Left ventricle myocardium inferior (tissue), 1 donor: ENCODE data around the gene ALKBH8. TPM values are rescaled to one million over a fixed set of nuclear protein-coding genes. Genes with fewer than 3 reads are reported as not detected.
A peak's percentile ranks its signal among the peaks of the same experiment; 100 is the strongest.

Experiments used
- DNase-seq: peaks from one replicate; pipeline ENCODE4 v3.0.0-alpha.2; 2020
- H3K27ac ChIP-seq: fragments of 200-600 bp; replicated peaks from 2 replicates; pipeline ENCODE4 v1.8.0; 2021
- H3K27me3 ChIP-seq: fragments of 200-600 bp; 2 replicates; pipeline ENCODE4 v1.8.0; 2021; ENCODE audit warnings: low read depth
- H3K36me3 ChIP-seq: fragments of 200-600 bp; 2 replicates; pipeline ENCODE4 v1.8.0; 2021
- H3K4me1 ChIP-seq: fragments of 200-600 bp; 2 replicates; pipeline ENCODE4 v1.8.0; 2021
- H3K4me3 ChIP-seq: fragments of 200-600 bp; 2 replicates; pipeline ENCODE4 v1.8.0; 2021; ENCODE audit warnings: mild to moderate bottlenecking, moderate library complexity
- H3K9me3 ChIP-seq: fragments of 200-600 bp; replicated peaks from 2 replicates; pipeline ENCODE4 v1.8.0; 2021
- CTCF ChIP-seq: fragments of 200-600 bp; IDR thresholded peaks from 2 replicates; pipeline ENCODE4 v1.8.0; 2021; ENCODE audit warnings: antibody characterized with exemption, mild to moderate bottlenecking, borderline replicate concordance
- intact Hi-C: fragments of 100-400 bp; cut with micrococcal nuclease; formaldehyde crosslinking; loops from one replicate; pipeline ENCODE4 v1.11.0; 2022
- total RNA-seq: library from RNA; stranded (reverse); fragmentation: NEBNext Ultra II Directional; extraction: Animal tissue kit (Norgen Biotek cat#: 25700); gene quantifications from one replicate; pipeline ENCODE4 v1.2.1, GENCODE V29; 2021
- donor health status: DM: no; HTN: yes; CAD: no; lungs with severe emphysema.

ALKBH8 gene
- total RNA-seq, 1 donor from 2014 or later = 6.7 TPM

- TF ChIP-seq CTCF = no peak
- no peak overlapping the region for H3K27ac ChIP-seq
- H3K4me3 ChIP-seq = peak overlapping the region; percentile 76
- intact Hi-C loops = no loop called here
- DNase-seq = no peak
- H3K9me3 ChIP-seq = no peaks in the 10 kb centered on the region
- H3K27me3 ChIP-seq = peaks cover 98% of the 10 kb centered on the region
- no peaks in the 10 kb centered on the region for H3K36me3 ChIP-seq
- H3K4me1 ChIP-seq = peaks cover 24% of the 10 kb centered on the region
These were observed 26.7 kb upstream of the ALKBH8 start for GRCh38 chr11:107592231-107592590.

DNA sequence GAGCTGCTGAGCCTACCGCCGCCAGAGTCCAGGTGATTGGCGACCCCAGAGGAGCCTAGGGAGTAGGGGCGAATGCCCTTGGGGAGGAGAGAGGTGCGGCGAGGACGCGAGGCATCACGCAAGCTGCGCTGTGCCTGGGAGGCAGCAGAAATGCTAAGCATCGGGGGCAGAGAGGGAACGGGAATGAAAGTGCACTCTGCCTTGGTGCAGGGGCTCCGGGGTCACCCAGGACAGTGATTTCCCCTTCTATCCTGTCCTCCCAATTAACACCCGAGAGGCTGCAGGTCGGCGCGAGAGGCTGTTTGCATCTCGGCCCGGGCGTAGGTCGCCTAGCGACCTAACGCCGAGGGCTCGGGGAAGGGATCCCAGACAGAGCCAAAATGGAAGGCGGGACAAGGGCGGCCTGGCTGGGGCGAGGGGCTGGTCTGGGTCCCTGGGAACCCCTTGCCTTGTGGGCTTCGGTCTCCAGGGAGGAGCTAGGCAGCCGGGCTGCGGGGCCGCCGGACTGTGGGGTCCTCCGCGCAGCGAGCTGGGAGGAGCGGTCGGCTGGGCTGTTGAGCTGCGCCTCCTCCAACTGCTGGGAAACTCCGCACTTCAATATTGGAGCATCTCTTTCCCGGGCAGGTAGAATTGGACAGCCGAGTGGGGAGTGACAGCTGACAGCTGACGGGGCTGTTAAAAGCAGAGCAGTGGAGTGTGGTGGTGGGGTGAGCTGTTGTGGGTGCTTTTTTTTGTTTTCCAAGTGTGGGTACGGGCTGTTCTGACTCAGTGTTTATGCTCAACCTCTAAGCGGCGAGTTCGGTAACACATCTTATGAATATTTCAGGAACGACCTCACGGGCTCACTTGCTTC lies 26.1 kb upstream of the ALKBH8 start:
- Histone ChIP-seq H3K4me1 (peaks cover 24% of the 10 kb centered on the region), H3K4me3 (peak overlapping the region; percentile 76), H3K27me3 (peaks cover 98% of the 10 kb centered on the region), H3K27ac (no peak overlapping the region), H3K9me3 (no peaks in the 10 kb centered on the region), H3K36me3 (no peaks in the 10 kb centered on the region)
- TF ChIP-seq CTCF = no peak
- no peak for DNase-seq
- intact Hi-C loops = no loop called here

DNA sequence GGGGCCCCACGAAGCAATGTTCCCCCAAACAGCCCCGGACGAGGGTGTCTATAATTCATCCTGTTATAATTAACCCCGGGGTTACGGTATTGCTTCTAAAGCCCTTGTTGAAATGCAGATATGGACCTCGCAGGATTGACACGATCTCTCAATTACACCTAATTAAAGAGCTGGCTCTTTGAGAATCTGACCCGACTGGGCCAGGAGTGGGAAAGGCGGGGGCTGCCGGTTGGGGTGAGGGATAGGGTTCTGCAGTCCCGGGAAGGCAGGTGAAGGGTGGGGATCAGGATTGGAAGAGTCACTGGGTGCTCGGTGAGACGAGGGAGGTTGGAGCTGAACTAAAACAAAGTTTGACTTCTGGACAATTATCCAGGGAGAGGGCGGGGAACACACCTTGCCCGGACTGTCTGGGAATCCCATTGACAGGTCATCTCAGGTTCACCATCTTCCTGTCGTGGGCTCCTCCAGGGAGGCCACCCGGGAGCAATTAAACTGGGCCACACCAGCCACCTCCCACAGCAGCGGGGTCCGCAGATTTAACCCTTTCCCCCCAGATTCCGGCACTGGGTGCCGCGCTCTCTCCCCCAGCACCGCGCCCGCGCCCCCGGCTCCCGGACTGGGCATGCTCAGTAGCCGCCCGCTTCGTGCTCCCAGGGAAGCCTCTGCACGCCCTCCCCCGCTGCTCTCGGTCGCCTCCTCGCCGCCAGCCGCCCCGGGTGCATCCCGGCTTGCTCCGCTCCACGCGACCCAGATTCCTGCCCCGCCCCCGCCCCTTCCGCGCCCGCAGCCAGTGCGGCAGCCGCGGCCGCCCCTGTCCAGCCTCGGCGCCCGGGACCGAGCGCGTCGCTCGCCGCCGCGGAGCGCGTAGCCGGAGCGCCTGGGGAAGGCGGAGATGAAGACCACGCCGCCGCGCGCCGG lies 25.2 kb upstream of the ALKBH8 start, which contains the start of gene ELMOD1:
Gene ELMOD1, plus strand, starts transcription at position 688 of the 918 bp plus-strand sequence. CDS start 27,043 bp downstream, outside the sequence.
- H3K27me3 ChIP-seq = peaks cover 98% of the 10 kb centered on the region
- TF ChIP-seq CTCF = peak; percentile 33
- no peaks in the 10 kb centered on the region for H3K9me3 ChIP-seq
- H3K27ac ChIP-seq = no peak within 1 kb of the TSS
- no peaks in the 10 kb centered on the region for H3K36me3 ChIP-seq
- intact Hi-C loops = no loop called here
- H3K4me1 ChIP-seq = peaks cover 24% of the 10 kb centered on the region
- peak within 1 kb of the TSS; percentile 76 for H3K4me3 ChIP-seq
- peak; percentile 54 for DNase-seq

DNA sequence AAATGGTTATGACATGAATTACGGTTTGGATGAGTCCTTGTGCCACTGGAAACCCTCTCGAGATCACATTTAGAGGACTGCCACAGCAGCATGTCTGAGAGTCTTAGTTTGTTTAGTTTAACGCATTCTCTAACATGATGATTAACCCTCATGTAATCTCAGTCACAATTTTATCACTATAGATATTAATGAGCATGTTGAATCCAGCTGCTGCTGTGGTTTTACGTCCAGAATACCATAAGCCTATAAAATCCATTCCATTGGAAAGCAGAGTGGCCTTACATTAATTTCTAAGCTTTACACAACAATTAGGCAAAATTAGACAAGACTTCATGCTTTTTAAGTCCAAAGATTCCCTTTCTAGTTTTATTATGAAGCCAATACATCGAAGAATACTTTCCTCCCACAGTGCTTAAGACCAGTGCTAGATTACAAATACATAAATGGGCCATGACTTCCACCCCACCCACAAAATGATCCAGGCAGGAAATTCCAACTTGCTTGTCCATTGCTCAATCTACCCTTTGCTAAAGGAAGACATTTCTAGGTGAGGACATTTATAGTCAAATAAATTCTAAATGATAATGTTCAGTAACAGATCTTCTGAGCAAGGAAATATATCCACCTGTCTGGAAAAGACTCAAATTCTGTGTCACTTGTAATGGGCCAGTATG lies 21.9 kb upstream of the ALKBH8 start:
- TF ChIP-seq CTCF = no peak
- intact Hi-C loops = no loop called here

DNA sequence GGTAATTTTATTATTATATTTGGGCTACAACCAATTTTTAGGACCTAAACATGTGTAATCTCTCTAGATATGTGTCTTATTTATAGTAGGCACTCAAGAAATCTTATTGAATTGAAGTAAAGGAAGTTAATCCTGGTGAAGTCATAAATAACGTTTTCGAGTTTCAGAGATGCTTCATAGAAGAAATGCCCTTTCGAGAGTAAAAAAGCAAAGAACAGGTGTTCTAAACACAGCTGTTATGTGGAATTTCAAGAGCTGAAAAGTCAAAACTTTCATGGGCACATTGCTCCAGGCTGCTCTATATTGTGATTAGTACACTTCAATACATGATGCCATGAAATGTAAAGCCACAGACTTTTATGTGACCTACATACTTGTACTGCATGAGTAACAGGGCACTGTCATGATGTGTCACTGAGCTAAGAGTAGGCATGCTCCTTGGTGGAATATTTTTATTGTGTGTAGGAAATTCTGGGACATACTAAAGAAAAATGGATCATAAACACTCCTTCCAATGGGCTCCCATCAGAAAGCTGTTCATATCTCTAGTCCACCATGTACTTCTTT lies 18.2 kb upstream of the ALKBH8 start:
- H3K4me3 ChIP-seq = no peak overlapping the region
- no peak for DNase-seq
- H3K27ac ChIP-seq = no peak overlapping the region
- intact Hi-C loops = no loop called here
- no peaks in the 10 kb centered on the region for H3K9me3 ChIP-seq
- no peaks in the 10 kb centered on the region for H3K4me1 ChIP-seq
- no peak for TF ChIP-seq CTCF
- H3K27me3 ChIP-seq = peaks cover 61% of the 10 kb centered on the region
- no peaks in the 10 kb centered on the region for H3K36me3 ChIP-seq

More for the DNA sequence above, 21.9 kb upstream of the ALKBH8 start:
- DNase-seq = no peak
- Histone ChIP-seq H3K4me1 (peaks cover 24% of the 10 kb centered on the region), H3K4me3 (no peak overlapping the region), H3K27me3 (peaks cover 96% of the 10 kb centered on the region), H3K9me3 (no peaks in the 10 kb centered on the region), H3K27ac (no peak overlapping the region), H3K36me3 (no peaks in the 10 kb centered on the region)
